OCI-LY1 (cell line): ENCODE measurements around the gene PSME2.
A peak's percentile ranks its signal among the peaks of the same experiment; 100 is the strongest.

ENCODE experiments used
- H2AFZ ChIP-seq: fragments of 200-600 bp; sonication (generic), shearing (Covaris generic); 2 replicates; pipeline ENCODE4 v1.6.0; 2014; ENCODE audit warnings: antibody characterized with exemption, mild to moderate bottlenecking, low read length
- H3F3A ChIP-seq: fragments of 200-600 bp; sonication (generic), shearing (Covaris generic); 2 replicates; pipeline ENCODE4 v1.6.0; 2014; ENCODE audit warnings: mild to moderate bottlenecking, antibody characterized with exemption, low read length, moderate library complexity; ENCODE audit not compliant: insufficient read depth
- H3K27ac ChIP-seq: fragments of 200-600 bp; sonication (generic); 2 replicates; pipeline ENCODE4 v1.5.1; 2014; ENCODE audit warnings: low read length, mixed run types, mild to moderate bottlenecking, low read depth; ENCODE audit not compliant: poor library complexity, severe bottlenecking
- H3K27me3 ChIP-seq: fragments of 200-600 bp; sonication (generic); 2 replicates; pipeline ENCODE4 v1.6.0; 2014; ENCODE audit warnings: antibody characterized with exemption, mild to moderate bottlenecking, low read length, moderate library complexity; ENCODE audit not compliant: insufficient read depth
- H3K36me3 ChIP-seq: fragments of 200-600 bp; sonication (generic); 2 replicates; pipeline ENCODE4 v1.6.1; 2014; ENCODE audit warnings: mild to moderate bottlenecking, antibody characterized with exemption, low read length, moderate library complexity, mixed read lengths; ENCODE audit not compliant: insufficient read depth
- H3K4me1 ChIP-seq: fragments of 200-600 bp; sonication (generic); 2 replicates; pipeline ENCODE4 v1.5.1; 2014; ENCODE audit warnings: mild to moderate bottlenecking, low read length, moderate library complexity; ENCODE audit not compliant: insufficient read depth, severe bottlenecking
- H3K4me2 ChIP-seq: fragments of 200-600 bp; sonication (generic), shearing (Covaris generic); 2 replicates; pipeline ENCODE4 v1.6.1; 2014; ENCODE audit warnings: low read length
- H3K4me3 ChIP-seq: fragments of 200-600 bp; sonication (generic); 2 replicates; pipeline ENCODE4 v1.5.1; 2014; ENCODE audit warnings: low read length, low read depth, mild to moderate bottlenecking, mixed read lengths; ENCODE audit not compliant: poor library complexity, severe bottlenecking
- H3K79me2 ChIP-seq: fragments of 200-600 bp; shearing (Covaris generic); 2 replicates; pipeline ENCODE4 v1.6.1; 2016; ENCODE audit warnings: mixed run types, low read length, mixed read lengths; ENCODE audit not compliant: insufficient read depth
- H3K9ac ChIP-seq: fragments of 200-600 bp; sonication (generic), shearing (Covaris generic); 2 replicates; pipeline ENCODE4 v1.6.1; 2014; ENCODE audit warnings: mild to moderate bottlenecking, low read length, mixed read lengths
- H3K9me2 ChIP-seq: fragments of 200-600 bp; sonication (generic), shearing (Covaris generic); 2 replicates; pipeline ENCODE4 v1.6.1; 2014; ENCODE audit warnings: low read depth, mild to moderate bottlenecking, low read length, mixed read lengths
- H3K9me3 ChIP-seq: fragments of 200-600 bp; shearing (Covaris generic); 2 replicates; pipeline ENCODE4 v1.6.1; 2014; ENCODE audit warnings: low read length, mixed read lengths
- H4K20me1 ChIP-seq: fragments of 200-600 bp; sonication (generic), shearing (Covaris generic); 2 replicates; pipeline ENCODE4 v1.6.0; 2016; ENCODE audit warnings: mild to moderate bottlenecking, low read length; ENCODE audit not compliant: insufficient read depth
- CTCF ChIP-seq: fragments of 200-600 bp; sonication (generic), shearing (Covaris generic); IDR thresholded peaks from 2 replicates; pipeline ENCODE4 v1.5.1; 2017; ENCODE audit warnings: mild to moderate bottlenecking, antibody characterized with exemption, low read length, moderate library complexity, mixed read lengths
- EZH2 ChIP-seq: fragments of 200-600 bp; sonication (generic), shearing (Covaris generic); IDR thresholded peaks from 2 replicates; pipeline ENCODE4 v1.8.0; 2017; ENCODE audit warnings: borderline replicate concordance, mixed run types, mild to moderate bottlenecking, antibody characterized with exemption, low read length, moderate library complexity, mixed read lengths

PSME2 gene

GRCh38 chr14:24144451-24144850, 2.0 kb downstream of the PSME2 start:
- peaks cover 33% of the 10 kb centered on the region for H3K4me1 ChIP-seq

GRCh38 chr14:24143511-24143910, 2.9 kb downstream of the PSME2 start:
- no peak overlapping the region for H3K4me3 ChIP-seq
- H3F3A ChIP-seq = no peaks in the 10 kb centered on the region
- H3K27ac ChIP-seq = no peak overlapping the region
- H3K9me2 ChIP-seq = no peaks in the 10 kb centered on the region
- H3K4me1 ChIP-seq = peaks cover 37% of the 10 kb centered on the region
- H3K27me3 ChIP-seq = no peaks in the 10 kb centered on the region
- H3K4me2 ChIP-seq = no peak overlapping the region
- H2AFZ ChIP-seq = no peak overlapping the region
- no peaks in the 10 kb centered on the region for H3K9me3 ChIP-seq
- H3K36me3 ChIP-seq = peaks cover 43% of the 10 kb centered on the region
- no peak for TF ChIP-seq CTCF
- no peak for TF ChIP-seq EZH2
- H3K79me2 ChIP-seq = peaks cover 19% of the 10 kb centered on the region
- H4K20me1 ChIP-seq = no peaks in the 10 kb centered on the region
- H3K9ac ChIP-seq = no peak overlapping the region

More at GRCh38 chr14:24144451-24144850, 2.0 kb downstream of the PSME2 start:
- no peak overlapping the region for H3K27ac ChIP-seq
- H3F3A ChIP-seq = no peaks in the 10 kb centered on the region
- no peak overlapping the region for H3K4me3 ChIP-seq
- H4K20me1 ChIP-seq = no peaks in the 10 kb centered on the region
- no peaks in the 10 kb centered on the region for H3K9me2 ChIP-seq
- peaks cover 38% of the 10 kb centered on the region for H3K36me3 ChIP-seq
- H3K9me3 ChIP-seq = no peaks in the 10 kb centered on the region
- no peak overlapping the region for H2AFZ ChIP-seq
- H3K9ac ChIP-seq = no peak overlapping the region
- H3K79me2 ChIP-seq = peaks cover 19% of the 10 kb centered on the region
- TF ChIP-seq EZH2 = no peak
- TF ChIP-seq CTCF = no peak
- H3K27me3 ChIP-seq = no peaks in the 10 kb centered on the region
- H3K4me2 ChIP-seq = no peak overlapping the region

DNA sequence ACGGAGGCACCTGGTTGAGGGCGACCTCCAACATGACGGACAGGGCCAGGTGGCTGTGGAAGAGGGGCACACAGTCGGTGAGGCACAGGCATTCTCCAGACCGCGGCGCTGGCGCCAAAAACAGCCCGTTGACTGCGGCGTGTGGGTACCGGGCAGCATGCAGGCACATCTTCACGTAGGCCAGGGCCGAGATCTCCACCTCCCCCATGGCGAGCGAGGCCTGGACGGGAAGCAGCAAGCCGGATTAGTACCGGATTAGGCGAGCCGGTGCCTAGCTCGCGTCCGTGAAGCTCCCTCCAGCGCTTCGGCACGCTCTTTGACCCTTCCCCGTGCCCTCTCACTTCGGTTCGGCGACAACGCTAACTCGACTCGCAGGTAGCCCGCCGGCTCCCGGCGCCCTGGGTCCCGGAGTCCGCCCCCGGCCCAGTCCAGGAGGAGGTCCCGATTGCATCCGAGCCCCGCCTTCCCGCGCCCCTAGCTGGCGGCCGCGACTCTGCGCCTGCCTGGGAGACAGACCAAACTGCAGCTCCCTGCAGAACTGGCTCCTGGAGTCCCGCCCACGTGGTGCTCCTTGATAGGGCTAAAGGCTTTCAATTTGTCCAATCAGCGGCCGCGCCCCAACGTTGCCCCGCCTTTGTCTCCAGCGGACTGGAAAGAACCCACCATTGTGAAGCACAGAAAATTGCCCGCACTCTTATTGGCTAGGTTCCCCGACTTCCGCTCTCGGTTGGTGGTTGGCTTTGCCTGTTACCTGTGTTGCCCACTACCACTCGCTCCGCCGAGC, 5.1 kb downstream of the PSME2 start, which contains the start of gene EMC9:
EMC9 (minus strand) TSS at position 495 of the 784 bp plus-strand sequence; CDS start at position 208, 287 bp downstream.
- H3K4me3 ChIP-seq = peak within 1 kb of the TSS; percentile 78
- H3K4me1 ChIP-seq = peaks cover 40% of the 10 kb centered on the region
- no peak within 1 kb of the TSS for H2AFZ ChIP-seq
- peaks cover 58% of the 10 kb centered on the region for H3K36me3 ChIP-seq
- H3K27me3 ChIP-seq = no peaks in the 10 kb centered on the region
- peak within 1 kb of the TSS; percentile 83 for H3K9ac ChIP-seq
- no peaks in the 10 kb centered on the region for H4K20me1 ChIP-seq
- H3K9me3 ChIP-seq = no peaks in the 10 kb centered on the region
- TF ChIP-seq EZH2 = no peak
- TF ChIP-seq CTCF = no peak
- H3K27ac ChIP-seq = peak within 1 kb of the TSS; percentile 91
- H3K9me2 ChIP-seq = no peaks in the 10 kb centered on the region
- H3F3A ChIP-seq = no peaks in the 10 kb centered on the region
- H3K4me2 ChIP-seq = peak within 1 kb of the TSS; percentile 75
- peaks cover 19% of the 10 kb centered on the region for H3K79me2 ChIP-seq
